Bronchus fibroblast of lung (primary cell): ENCODE results near the gene GKN1. TPM values are rescaled to one million over a fixed set of nuclear protein-coding genes. Genes with fewer than 3 reads are reported as not detected.

Experiments
- total RNA-seq: library from RNA; depleted of rRNA; stranded (reverse); fragments of >200 nt; gene quantifications from 2 replicates; pipeline ENCODE4 v1.2.3, GENCODE V29; 2015

Gene GKN1, protein sequence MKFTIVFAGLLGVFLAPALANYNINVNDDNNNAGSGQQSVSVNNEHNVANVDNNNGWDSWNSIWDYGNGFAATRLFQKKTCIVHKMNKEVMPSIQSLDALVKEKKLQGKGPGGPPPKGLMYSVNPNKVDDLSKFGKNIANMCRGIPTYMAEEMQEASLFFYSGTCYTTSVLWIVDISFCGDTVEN
- total RNA-seq: not detected in 2 replicates

DNA sequence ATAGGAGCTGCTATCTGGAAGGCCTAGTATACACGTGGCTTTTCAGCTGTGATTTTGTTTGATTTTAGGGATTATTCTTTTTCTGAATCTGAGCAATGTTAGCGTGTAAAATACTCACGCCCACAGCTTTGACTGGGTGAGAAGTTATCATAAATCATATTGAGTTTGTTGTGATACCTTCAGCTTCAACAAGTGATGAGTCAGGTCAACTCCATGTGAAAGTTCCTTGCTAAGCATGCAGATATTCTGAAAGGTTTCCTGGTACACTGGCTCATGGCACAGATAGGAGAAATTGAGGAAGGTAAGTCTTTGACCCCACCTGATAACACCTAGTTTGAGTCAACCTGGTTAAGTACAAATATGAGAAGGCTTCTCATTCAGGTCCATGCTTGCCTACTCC lies at the start of gene GKN1:
Gene GKN1 (plus strand): TSS at position 386 of the 400 bp plus-strand sequence. CDS start 42 bp downstream, outside the sequence.

DNA sequence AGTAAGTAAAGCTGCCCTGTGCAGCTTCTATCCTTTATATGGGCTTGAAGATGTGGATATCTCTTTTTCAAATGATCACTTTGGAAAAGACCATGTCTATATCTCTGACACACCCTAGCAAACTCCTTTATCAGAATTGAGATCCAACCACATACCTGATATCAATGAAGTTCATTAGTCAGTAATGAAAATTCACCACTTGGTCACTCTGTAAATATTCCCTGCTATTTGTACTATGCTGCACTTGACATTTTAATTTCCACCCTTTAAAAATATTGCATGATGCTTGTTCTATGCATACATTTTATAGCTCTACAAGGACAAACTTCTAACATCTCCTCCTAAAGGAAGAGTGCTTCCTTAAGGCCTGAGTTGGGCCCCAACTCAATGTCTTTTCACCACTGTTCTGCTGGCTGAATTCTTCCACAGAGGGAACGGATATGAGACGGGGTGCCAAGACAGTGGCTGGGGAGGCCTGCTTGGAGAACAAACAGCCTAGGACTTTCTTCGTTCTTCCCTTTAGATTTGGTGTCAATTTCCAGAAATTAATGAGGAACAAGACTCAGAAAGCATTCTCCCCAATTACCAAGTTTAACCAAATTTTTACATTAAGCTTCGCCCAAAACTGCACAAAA lies 21.4 kb upstream of the GKN1 start, which contains the start of gene GKN2:
Gene GKN2 (minus strand): TSS at position 7 of the 635 bp plus-strand sequence. CDS start 32 bp downstream, outside the sequence.

GRCh38 chr2:69013142-69013839 lies 38.9 kb downstream of the GKN1 start, which contains the start of gene ANTXR1:
Gene ANTXR1 (plus strand): TSS chr2:69013179. CDS start chr2:69013500, 321 bp downstream.

Other genes with a start within 250 kb of the GKN1 start
- 0.30 and 0.34 TPM in 2 replicates for gene ARHGAP25, start 239.8 kb upstream of the GKN1 start, total RNA-seq
- gene BMP10, start 103.2 kb upstream of the GKN1 start, total RNA-seq: not detected in 2 replicates
- gene GKN2, start 21.7 kb upstream of the GKN1 start, total RNA-seq: not detected in 2 replicates
- 23.8 and 24.5 TPM in 2 replicates for gene ANTXR1, start 38.5 kb downstream of the GKN1 start, total RNA-seq